HFF-Myc (cell line): ENCODE measurements around the gene RAB3C.

ENCODE experiments used
- DNase-seq: peaks from one replicate; pipeline ENCODE4 v3.0.0-alpha.2; 2011; ENCODE audit warnings: low read depth; ENCODE audit errors: extremely low read depth
- H3K4me3 ChIP-seq: replicated peaks from 2 replicates; pipeline ENCODE4 v1.5.1; 2011; ENCODE audit warnings: low read depth, mild to moderate bottlenecking, control low read depth, low read length
- TF ChIP-seq, protein P1 (sequence below): IDR thresholded peaks from 2 replicates; pipeline ENCODE4 v1.5.1; 2012; ENCODE audit warnings: mild to moderate bottlenecking, low read depth, low read length, control low read depth; ENCODE audit errors: missing control alignments

RAB3C gene

DNA sequence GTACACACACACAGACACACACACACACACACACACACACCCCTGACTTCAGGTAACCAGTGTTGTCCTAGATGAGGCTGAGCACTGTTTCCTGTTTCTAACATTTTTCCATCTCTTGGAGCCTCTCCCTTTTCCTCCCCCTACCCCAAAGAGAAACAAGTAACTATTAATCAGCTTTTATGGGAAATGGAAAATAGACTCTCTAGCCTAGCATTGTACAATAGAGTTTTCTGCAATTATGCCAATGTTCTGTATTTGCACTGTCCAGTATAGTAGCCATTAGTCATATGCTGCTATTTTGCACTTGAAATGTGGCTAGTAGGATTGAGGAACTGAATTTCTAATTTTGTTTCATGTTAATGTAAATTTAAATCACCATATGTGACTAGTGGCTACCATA lies 33.1 kb downstream of the RAB3C start:
- no peak for DNase-seq
- TF ChIP-seq, protein P1, sequence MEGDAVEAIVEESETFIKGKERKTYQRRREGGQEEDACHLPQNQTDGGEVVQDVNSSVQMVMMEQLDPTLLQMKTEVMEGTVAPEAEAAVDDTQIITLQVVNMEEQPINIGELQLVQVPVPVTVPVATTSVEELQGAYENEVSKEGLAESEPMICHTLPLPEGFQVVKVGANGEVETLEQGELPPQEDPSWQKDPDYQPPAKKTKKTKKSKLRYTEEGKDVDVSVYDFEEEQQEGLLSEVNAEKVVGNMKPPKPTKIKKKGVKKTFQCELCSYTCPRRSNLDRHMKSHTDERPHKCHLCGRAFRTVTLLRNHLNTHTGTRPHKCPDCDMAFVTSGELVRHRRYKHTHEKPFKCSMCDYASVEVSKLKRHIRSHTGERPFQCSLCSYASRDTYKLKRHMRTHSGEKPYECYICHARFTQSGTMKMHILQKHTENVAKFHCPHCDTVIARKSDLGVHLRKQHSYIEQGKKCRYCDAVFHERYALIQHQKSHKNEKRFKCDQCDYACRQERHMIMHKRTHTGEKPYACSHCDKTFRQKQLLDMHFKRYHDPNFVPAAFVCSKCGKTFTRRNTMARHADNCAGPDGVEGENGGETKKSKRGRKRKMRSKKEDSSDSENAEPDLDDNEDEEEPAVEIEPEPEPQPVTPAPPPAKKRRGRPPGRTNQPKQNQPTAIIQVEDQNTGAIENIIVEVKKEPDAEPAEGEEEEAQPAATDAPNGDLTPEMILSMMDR, result no peak
- no peak overlapping the region for H3K4me3 ChIP-seq

DNA sequence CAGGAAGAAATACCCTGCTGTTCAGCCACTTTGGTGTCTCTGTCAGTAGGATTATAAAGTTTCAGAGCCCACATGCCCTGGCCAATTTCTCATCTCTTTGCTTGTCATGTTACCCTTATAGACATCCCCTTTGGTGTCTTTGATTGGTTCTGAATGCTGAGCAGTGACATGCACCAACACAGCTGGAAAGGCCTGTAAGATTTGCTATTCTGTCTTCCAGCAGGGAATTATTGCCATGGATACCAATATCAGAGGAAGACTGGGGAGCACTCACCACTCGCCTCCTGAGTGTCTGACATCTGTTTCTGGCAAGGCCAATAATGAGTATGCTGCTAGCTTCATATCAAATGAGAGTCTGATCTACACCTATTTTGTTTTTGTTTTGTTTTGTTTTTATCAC lies 34.4 kb downstream of the RAB3C start:
- H3K4me3 ChIP-seq, result no peak overlapping the region
- TF ChIP-seq, protein P1, result no peak
- DNase-seq, result no peak

DNA sequence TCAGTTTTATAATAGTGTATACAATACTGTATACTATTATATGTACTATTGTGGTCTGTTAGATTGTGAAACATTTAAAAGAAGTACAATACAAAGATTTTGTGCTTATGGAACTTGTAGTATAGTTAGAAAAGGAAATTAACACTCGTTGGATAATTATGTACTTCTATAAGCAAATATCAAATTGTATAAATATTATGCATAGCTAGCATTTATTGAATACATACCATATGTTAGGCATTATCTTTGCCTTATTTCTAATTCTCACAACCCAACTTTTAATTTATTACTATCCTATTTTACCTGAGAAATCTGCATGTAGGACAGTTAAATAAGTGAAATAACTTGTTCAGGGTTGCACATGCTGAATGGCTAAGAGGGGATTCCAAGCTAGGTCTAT lies 37.5 kb downstream of the RAB3C start:
- TF ChIP-seq, protein P1, result no peak
- no peak for DNase-seq
- H3K4me3 ChIP-seq, result no peak overlapping the region

DNA sequence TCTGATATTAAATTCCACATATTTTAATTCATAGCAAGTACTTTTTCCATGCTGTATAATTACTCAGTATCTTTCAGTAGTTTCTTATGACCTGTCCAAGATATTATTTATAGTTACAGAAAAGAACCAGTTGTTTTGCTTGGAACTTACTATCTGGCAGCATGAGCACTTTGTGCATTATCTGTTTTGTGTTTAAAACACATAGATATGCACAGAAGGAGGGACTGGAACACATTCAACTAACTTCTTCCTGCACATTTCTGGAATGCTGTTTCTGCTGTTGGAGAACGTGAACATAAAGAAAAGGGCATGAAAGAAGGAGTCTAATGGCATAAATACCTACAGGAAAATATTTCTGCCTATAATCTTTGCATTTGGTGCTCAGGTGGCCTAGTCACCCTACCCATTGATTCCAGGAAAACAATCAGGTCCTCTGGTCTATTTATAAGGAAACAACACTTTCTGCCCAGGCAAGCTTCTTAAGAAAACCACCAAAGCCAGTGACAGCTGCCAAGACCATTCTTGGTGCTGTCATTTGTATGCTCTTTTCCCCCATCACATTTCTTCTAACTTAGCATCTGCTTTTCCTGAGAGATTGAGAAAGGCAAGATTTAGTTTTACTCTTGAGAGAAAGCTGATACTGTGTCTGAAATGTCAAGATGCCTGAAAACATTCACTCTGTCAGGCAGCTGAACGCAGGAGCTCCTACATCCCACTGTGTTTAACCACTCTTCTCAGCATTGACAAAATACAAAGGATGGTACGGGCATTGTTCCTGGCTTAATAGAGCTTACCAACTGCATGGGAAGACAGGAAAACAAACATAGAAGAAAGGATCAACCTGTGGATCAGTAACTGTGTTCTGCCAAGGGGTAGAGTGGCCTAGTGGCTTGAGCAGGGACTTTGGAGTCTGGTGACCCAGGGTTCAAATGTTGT lies 40.3 kb downstream of the RAB3C start:
- TF ChIP-seq, protein P1, result no peak
- DNase-seq, result no peak
- H3K4me3 ChIP-seq, result no peak overlapping the region

DNA sequence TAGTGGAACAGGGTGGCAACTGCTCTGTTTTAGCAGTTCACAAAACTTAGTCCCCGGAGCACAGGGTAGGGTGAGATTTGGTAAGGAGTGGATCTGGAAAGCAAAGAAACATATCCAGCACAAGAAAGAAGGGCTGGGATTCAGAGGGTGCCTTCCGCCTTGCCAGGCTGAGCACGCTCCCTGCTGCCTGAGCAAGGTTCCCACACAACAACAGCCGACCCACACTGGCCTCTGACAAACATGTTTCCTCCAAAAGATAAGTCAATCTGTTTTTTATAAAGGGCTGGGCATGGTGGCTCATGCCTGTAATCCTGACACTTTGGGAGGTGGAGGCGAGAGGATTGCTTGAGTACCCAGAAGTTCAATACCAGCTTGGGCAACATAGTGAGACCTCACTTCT lies 45.8 kb downstream of the RAB3C start:
- DNase-seq, result no peak
- TF ChIP-seq, protein P1, result no peak
- H3K4me3 ChIP-seq, result no peak overlapping the region

DNA sequence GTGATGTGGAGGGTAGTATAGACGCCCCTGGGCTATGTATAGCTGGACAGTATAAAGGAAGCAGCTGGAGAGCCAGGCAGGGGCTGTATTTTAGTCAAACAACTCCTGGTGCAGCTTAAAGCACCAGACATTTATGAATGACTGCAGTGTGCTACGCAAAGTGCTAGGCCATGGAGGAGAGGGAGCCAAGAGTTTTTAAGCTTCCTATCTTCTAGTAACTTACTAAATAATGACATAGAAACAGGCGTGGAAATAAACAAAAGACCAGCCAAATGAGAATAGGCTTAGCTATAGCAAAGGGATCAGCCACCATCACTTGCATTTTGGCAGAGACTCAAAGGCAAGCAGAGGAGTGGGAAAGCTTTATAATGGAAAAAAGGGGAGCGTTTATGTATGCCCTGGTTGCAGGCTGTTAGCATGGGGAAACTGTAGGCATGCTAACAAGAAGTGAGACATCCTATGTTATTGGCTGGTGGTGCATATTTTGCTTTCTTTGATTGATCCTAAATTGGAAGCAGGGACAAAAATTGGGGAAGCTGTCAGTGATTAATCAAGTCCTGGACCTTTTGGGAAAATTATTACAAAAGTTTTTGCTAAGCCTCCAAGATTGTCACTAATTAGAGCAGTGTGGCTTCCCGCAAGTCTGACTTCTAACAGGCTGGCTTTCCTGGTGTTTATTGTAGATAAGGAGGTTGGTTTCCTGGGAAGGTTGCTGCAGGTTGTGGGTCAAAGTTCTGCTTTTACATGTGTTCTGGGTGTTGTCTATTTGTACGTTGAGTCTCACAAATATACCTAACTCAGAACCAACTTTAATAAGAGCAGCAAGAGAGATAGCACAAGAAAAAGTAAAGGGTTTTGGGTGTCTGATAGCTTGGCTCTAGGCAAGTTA lies 46.6 kb downstream of the RAB3C start:
- TF ChIP-seq, protein P1, result no peak
- no peak for DNase-seq
- no peak overlapping the region for H3K4me3 ChIP-seq
